IgD-negative memory B cell (primary cell): Measurements from ENCODE around the gene TFDP3. TPM values are rescaled to one million over a fixed set of nuclear protein-coding genes. Genes with fewer than 3 reads are reported as not detected.
A peak's percentile ranks its signal among the peaks of the same experiment; 100 is the strongest.

Experiments
- H3K27ac Mint-ChIP-seq, 3 donors: one replicate each; pipeline ENCODE4 v1.8.0; 2020 to 2022; ENCODE audit warnings: mild to moderate bottlenecking in 3 of 3, mixed read lengths in 3 of 3, moderate library complexity in 1 of 3
- H3K27me3 Mint-ChIP-seq: one replicate; pipeline ENCODE4 v1.8.0; 2021; ENCODE audit warnings: mixed read lengths
- H3K36me3 Mint-ChIP-seq: one replicate; pipeline ENCODE4 v1.8.0; 2020; ENCODE audit warnings: mild to moderate bottlenecking, mixed read lengths
- H3K4me1 Mint-ChIP-seq, 3 donors: one replicate each; pipeline ENCODE4 v1.8.0; 2020 to 2022; ENCODE audit warnings: mixed read lengths in 3 of 3, mild to moderate bottlenecking in 1 of 3
- H3K4me3 Mint-ChIP-seq, 4 donors: one replicate each; pipeline ENCODE4 v1.8.0; 2020 to 2022; ENCODE audit warnings: mild to moderate bottlenecking in 4 of 4, mixed read lengths in 4 of 4, moderate library complexity in 3 of 4
- H3K9me3 Mint-ChIP-seq, 3 donors: one replicate each; pipeline ENCODE4 v1.8.0; 2020 to 2021; ENCODE audit warnings: mixed read lengths in 3 of 3, mild to moderate bottlenecking in 1 of 3
- polyA plus RNA-seq: library from polyadenylated mRNA; unstranded; fragments of 300-500 nt; fragmentation: Illumina TruSeq; gene quantifications from one replicate; pipeline ENCODE4 v1.2.3, GENCODE V29; 2021

The TFDP3 gene
- polyA plus RNA-seq, 1 donor from 2014 or later: not detected

- Mint-ChIP-seq H3K4me1 (peaks cover 0 to 3% (median 0%) of the 10 kb centered on the region in 3 donors), H3K4me3 (no peak overlapping the region), H3K27ac (peak overlapping the region in 1 of 3 donors; percentile 44), H3K36me3 (no peaks in the 10 kb centered on the region), H3K27me3 (no peaks in the 10 kb centered on the region), H3K9me3 (peaks cover 0 to 2% (median 2%) of the 10 kb centered on the region in 3 donors)
These were observed 46.0 kb downstream of the TFDP3 start for GRCh38 chrX:133171962-133172708.

Other genes starting within 250 kb of the TFDP3 start
- not detected for gene USP26, start 121.2 kb downstream of the TFDP3 start, polyA plus RNA-seq
- gene GPC4, start 197.1 kb upstream of the TFDP3 start, polyA plus RNA-seq: not detected